Body of pancreas (tissue), 4 donors: ENCODE measurements around the gene CTSK.

Source experiments
- CTCF ChIP-seq, 7 experiments: fragments of 450-650 bp in 4 of 7; fragments of 200-600 bp in 3 of 7; sonication (generic) in 3 of 7; IDR thresholded peaks; one replicate each; pipeline ENCODE4 v1.5.1; 2016 to 2019; ENCODE audit warnings: antibody characterized with exemption in 7 of 7
- POLR2A ChIP-seq, 3 donors: fragments of 450-650 bp; IDR thresholded peaks; one replicate each; pipeline ENCODE4 v1.6.1; 2016; ENCODE audit warnings: antibody characterized with exemption in 3 of 3, mild to moderate bottlenecking in 2 of 3

GRCh38 chr1:150751443-150751842 is 56.6 kb downstream of the CTSK start:
- TF ChIP-seq POLR2A (IDR thresholded peaks at IDR 0.05) (no peak), CTCF (IDR thresholded peaks at IDR 0.05) (no peak)
